Gastroesophageal sphincter (tissue), 2 donors: ENCODE measurements around the gene NPPB.

Source experiments
- EP300 ChIP-seq: sonication (generic); formaldehyde crosslinking; IDR thresholded peaks from one replicate; pipeline ENCODE4 v1.6.1; 2017; ENCODE audit warnings: antibody characterized with exemption, mild to moderate bottlenecking
- POLR2AphosphoS5 ChIP-seq: sonication (generic); formaldehyde crosslinking; IDR thresholded peaks from one replicate; pipeline ENCODE4 v1.6.1; 2017; ENCODE audit warnings: antibody characterized with exemption

GRCh38 chr1:11869650-11870207 lies 11.0 kb upstream of the NPPB start:
- no peak for TF ChIP-seq POLR2AphosphoS5
- TF ChIP-seq EP300 = no peak
